Hematopoietic multipotent progenitor cell treated with erythropoietin and hydrocortisone succinate and interleukin-3 and kit ligand, for 15 days (in vitro differentiated cells): ENCODE results near the gene C1orf159.
A peak's percentile ranks its signal among the peaks of the same experiment; 100 is the strongest.

Experiments
- DNase-seq: peaks from one replicate; pipeline ENCODE4 v3.0.0-alpha.2; 2015; ENCODE audit warnings: low spot score

C1orf159 gene

DNA sequence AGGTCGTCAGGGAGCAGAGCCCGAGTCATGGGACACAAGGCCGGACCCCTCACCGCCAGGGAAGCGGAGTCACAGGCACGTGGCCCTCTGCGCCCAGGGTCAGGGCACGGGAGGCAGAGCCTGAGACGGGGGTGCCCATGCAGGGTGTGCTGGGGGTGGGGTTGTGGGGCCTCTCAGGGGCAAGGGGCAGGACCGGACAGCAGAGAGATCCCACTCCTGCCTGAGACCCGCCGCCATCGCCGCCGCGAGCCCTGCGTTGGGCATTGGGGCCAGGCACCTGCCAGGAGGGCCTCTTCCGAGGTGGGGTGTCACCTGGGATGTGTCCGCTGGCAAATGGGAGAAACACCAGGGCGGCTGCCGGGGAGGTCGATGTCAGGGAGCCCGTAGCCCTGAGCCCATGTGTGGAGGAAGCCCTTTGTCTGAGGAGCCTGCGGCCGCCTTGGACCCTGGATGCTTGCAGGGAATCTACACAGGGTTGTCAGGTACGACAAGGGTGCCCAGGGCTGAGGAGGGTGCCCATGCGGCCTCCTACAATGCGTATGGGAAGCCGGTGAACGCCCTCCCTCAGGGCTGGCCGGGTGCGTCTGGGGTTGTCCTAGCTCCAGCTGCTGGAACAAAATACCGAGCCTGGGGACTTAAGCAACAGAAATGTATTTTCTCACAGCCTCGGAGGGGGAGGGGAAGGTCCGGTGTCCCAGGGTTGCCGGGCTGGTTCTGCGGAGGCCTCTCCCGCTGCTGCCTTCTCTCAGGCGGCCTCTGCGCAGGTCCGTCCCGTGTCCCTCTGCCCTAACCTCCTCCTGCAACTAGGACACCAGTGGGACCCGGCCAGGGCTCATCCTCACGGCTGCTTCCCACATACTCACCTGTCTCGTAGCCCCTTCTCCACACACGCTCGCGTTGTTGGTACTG, 16.4 kb upstream of the C1orf159 start:
- DNase-seq: no peak

DNA sequence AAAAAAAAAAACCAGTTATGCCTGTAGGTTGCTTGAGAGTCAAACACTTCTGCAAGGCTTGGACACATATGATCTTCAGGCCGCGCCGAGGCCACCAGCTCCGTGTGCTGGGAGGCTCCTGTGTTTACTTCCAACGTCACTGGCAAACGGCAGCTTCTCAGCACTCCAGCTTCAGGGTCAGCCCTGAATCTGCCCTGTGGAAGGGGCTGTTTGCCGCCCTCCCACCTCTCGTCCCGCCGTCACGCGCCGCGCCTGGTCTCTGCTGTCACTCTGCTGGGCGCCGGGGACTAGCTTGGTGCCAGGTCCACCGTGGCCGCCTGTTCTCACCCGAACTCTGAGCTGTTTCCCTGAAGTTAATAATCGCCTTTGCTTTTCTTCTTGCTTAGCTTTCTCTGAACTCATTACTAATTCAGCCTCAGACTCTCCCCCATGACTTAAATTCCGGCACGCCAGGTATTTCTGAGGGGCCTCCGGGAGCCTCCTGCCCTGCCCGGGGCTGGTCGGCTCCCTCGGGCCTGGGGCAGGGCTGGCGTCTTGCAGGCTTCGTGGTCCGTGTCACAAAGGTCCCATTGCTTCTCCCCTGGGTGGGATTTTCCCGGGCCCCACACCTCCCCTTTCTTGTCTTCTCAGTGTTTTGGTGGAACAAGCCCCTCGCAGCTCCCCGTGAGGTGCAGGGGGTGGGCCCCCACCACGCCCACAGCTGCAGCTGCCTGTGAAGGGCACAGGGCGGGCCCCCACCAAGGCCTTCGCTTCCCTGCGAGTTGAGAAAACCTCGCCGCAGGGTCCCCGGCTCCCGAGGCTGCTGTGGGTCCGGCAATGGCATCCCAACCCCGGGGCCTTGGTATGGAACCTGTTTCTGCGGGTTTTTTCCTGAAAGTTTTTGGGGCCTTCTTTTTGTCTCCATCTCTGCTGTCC, 14.6 kb upstream of the C1orf159 start:
- no peak for DNase-seq

- no peak for DNase-seq
Observed at GRCh38 chr1:1129381-1129821, 13.5 kb upstream of the C1orf159 start.

DNA sequence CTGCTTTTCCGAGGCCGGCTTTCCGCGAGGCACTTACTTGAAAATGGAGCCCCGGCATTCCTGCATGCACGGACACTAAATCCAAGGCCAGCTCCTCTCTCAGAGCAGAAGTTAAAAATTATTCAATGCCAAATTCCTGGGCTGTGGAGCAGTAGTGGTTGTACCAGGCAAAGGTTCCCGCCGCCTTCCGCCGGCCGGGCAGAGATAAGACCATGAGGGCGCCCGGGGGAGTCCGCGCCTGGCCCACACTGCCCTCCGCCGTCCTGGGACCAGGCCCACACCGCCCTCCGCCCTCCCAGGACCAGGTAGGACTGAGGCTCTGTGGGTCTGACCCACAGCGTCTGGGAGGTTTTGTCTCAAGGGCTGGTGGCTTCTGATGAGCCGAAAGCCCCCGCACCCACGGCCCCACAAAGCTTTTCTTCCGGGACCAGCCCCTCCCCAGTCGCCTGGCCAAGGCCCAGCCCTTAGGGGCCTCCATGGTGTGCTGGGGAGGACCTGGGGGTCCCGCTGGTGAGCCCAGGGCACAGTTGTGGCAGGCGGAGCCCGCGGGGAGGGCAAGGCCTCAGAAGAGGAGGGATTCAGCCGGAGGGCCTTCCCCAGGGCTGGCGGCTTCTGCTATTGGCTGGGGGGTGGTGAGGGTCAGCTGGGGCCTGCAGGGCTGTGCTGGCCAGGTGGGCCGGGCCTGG, 12.7 kb upstream of the C1orf159 start:
- DNase-seq: no peak

DNA sequence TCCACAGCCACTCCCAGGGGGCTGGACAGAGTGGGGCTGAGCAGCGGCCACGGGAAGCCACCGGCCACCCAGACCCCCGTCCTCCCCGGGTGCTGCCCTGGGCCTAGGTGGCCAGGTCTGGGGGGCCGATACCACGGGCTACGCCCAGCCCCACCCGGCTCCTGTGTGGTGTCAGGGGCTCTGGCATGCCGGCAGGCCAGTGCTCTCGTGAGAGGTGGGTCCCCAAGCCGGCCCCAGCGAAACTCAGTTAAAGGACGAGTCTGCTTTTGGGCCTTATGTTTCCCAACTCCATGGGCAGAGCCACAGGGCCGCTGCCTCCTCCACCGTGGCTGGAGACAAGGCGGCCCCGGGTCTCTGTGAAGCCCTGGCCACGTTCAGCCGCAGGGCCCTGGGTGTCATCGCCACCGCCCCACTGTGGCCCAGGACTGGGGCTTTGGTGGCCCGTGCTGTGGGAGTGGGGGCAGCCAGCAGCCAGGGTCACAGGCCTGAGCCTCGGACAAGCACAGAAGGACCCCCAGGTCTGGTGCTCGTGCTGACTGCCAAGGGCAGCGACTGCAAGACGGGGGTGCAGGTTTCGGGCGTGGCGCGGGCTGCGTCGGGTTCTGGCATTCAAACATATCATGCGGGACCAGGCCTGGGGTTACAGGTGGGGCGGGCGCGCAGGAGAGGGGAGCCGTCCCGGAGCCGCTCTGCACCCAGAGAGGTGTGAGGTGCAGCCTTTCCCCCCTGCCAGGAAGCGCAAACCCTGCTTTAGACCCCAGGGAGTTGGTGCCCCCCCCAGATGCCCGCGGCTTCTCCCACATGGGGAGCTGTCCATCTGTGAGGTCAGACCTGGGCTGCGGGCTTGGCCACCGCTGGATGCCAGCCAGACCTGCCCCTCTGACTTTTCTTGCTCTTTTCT, 11.9 kb upstream of the C1orf159 start:
- no peak for DNase-seq

DNA sequence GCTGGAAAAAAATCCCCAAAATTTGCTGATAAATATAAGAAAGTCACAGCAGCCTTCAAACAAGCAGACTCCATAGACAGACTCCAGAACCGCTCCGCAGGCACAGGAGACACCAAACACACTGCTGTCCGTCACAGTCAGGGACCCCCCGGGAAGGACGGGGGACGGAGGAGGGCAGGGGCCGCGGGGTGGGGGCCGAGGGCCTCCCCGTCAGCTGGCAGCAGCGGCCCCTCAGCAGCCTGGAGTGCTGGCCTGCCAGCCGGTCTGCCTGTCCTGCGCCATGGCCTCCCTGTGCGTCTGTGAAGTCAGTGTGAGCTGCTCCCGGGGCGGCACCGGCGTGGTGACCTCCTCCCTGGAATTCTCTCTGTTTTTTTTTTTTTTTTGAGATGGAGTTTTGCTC, 10.1 kb upstream of the C1orf159 start:
- DNase-seq: no peak

DNA sequence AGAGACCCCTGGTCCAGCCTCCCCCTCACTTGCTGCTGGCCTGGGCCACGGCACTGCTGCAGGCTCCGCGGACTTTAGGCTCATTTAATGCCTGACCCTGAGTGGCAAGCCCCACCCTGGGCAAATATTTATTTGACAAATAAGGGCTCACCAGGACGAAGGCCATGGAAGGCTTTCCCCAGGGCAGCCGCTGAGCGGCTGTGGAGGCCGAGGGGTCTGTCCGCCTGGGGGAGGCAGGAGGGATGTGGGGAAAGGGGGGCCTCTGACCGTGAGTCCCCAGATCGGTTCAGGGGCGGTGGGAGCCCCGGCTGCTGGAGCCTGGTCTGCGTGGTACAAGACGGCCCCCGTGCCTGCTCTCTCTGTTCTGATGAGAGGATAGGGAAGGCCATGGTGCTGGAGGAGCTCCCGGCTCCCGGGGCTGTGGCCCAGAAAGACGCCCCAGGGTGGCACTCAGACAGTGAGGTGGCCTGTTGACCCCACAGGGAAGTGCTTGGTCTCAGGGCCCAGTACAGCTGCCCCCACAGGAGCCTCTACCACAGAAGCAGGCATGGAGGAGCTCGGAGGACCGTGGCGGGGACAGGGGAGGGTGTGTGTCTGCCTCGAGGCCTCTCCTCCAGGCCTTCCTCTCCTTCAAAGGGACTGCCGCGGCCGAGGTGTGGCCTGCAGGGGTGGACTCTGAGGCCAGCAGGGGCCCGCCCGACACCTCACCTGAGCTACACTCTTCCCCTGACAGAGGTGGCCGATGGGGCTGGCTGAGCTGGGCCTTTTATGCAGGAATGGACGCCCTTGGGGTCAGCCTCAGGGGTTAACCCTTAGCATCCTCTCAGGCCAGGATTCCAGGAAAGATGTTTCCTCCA, 9.1 kb upstream of the C1orf159 start:
- no peak for DNase-seq

GRCh38 chr1:1124508-1124785, 8.6 kb upstream of the C1orf159 start:
- no peak for DNase-seq

DNA sequence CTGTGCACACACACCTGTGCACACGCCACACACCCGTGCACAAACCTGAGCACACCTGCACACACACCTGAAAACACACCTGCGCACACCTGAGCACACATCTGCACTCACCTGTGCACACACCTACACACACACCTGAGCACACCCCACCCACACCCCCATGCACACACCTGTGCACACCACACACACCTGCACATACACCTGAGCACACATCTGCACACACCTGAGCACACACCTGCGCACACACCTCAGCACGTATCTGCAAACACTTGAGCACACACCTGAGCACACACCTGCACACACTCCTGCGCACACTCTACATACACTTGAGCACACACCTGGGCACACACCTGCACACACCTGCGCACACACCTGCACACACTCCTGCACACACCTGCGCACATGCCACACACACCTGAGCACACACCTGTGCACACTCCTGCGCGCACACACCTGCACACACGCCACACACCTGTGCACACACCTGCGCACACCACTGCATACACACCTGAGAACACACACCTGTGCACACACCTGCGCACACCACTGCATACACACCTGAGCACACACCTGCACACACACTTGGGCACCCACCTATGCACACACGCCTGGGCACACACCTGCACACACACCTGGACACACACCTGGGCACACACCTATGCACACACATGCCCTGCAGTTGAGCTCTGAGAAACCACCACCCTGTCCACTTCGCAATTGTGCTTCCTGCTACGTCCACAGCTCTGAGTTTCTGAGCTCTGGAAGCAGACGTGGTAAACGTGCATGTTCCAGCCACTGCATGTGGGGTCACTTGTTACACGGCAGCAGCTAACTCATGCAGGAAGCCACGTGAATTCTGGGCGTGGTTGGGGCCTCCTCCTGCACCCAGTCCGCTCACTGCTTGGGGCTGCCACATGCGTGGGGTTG, 8.0 kb upstream of the C1orf159 start:
- DNase-seq: no peak

DNA sequence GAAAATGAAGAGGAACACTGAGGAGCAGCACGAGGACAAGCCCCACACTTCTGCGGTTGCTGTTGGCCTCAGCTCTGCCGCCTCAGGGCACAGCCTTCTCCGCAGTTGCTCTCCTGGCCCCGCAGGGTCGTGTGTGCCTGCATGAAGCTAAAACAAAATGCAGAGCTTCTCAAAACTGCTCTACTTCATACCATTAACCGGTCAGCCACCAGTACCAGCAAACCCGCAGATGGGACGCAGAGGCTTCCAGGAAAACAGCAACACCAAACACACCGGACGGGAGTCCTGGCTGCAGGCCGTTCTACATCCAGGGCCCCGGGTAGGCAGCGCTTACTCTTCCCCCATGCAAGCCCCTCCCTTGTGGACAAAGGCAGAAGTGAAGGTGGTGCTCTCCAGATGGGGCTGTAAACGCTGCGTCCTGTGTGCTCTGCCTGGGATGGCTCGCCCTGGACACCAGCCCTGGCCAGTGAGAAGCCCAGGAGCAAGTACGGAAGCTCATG, 7.1 kb upstream of the C1orf159 start:
- DNase-seq: no peak

GRCh38 chr1:1122078-1122811, 6.4 kb upstream of the C1orf159 start:
- DNase-seq: peak; percentile 34

DNA sequence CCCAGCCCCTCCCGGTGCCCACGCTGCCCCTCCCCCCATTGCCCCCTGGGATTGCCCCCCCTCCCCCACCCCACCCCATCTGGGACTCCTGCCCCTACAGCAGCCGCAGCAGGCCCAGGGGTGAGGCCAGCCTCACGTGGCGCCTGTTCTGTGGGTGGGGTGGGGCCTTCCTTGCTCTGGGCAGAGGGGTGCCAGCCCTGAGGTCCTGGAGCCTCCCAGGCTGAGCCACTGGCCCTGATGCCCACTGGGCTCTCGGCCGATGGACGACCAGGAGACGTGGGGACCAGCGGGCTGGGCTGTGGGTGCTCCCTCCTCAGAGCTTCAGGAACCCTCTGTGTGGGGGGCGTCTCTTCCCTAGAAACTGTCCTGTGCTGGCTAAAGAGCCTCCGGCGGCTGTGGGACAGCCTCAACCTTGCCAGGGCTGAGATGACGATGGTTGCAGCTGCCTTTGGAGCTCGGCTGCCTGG, 5.8 kb upstream of the C1orf159 start:
- DNase-seq: no peak

- DNase-seq: no peak
Observed at GRCh38 chr1:1120866-1121591, 5.1 kb upstream of the C1orf159 start.

GRCh38 chr1:1120096-1120495, 4.2 kb upstream of the C1orf159 start:
- DNase-seq: no peak

- DNase-seq: no peak
Observed at GRCh38 chr1:1119272-1119890, 3.5 kb upstream of the C1orf159 start.

DNA sequence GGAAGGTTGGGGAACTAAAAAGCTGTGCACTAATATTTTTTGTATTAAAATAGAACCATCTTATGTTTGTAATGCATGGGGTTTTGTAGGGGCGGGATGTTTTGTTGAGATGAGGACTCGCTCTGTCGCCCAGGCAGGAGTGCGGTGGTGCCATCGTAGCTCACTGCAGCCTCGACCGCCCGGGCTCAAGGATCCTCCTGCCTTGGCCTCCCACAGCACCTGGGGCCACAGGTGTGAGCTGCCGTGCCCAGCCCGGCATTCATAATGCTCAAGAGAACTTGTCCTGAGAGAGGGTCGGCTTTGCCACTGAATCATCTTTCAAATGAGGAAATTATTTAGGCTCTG, 3.0 kb upstream of the C1orf159 start:
- no peak for DNase-seq
